Activated T-cell treated with anti-CD3 and anti-CD28 coated beads, Interleukin-2, amount 50 U/mL, for 24 hours (primary cell): ENCODE measurements around the gene ABCA13.

Experiments used
- DNase-seq: peaks from one replicate; pipeline ENCODE4 v3.0.0-alpha.2; 2020
- H3K27ac Mint-ChIP-seq: 2 replicates; pipeline ENCODE4 v1.8.0; 2020; ENCODE audit warnings: mild to moderate bottlenecking, mixed read lengths
- H3K27me3 Mint-ChIP-seq: 2 replicates; pipeline ENCODE4 v1.8.0; 2020; ENCODE audit warnings: mixed read lengths
- H3K36me3 Mint-ChIP-seq: 2 replicates; pipeline ENCODE4 v1.8.0; 2020; ENCODE audit warnings: low read depth, mixed read lengths
- H3K4me1 Mint-ChIP-seq: 2 replicates; pipeline ENCODE4 v1.8.0; 2020; ENCODE audit warnings: low read depth, mixed read lengths
- H3K4me3 Mint-ChIP-seq: 2 replicates; pipeline ENCODE4 v1.8.0; 2020; ENCODE audit warnings: mild to moderate bottlenecking, moderate library complexity, mixed read lengths
- H3K9me3 Mint-ChIP-seq: 2 replicates; pipeline ENCODE4 v1.8.0; 2020; ENCODE audit warnings: mixed read lengths

Gene ABCA13

DNA sequence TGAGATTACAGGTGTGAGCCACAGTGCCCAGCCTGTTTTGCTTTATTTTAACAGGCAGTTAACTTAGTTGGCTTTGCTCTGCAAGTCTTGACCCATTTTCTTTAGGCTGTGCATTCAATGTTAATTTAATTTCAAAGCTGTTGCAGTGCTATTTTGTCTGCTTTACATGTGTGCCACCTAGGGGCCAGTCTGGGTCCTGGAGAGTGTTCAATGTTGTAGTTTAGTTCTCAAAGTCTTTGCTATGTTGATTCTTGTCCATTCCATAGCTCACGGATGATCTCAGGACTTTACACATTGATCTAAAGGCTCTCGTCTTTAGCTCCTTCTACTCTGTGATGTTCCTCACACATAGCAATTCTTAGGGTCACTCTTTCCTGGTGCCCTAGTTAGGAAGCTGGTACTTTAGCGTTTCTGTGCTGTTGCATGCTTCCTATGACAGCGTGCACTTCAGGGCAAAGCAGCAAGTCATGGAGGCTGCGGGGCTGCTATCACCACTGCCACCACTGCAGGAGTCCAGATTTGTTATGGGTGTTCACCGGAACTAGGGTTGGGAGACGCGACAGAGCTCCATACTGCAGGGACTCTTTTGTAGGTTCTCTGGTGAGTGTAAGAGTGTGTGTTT lies 16.4 kb upstream of the ABCA13 start:
- peaks cover 21% of the 10 kb centered on the region for H3K27me3 Mint-ChIP-seq
- DNase-seq, result no peak
- H3K36me3 Mint-ChIP-seq, result no peaks in the 10 kb centered on the region

DNA sequence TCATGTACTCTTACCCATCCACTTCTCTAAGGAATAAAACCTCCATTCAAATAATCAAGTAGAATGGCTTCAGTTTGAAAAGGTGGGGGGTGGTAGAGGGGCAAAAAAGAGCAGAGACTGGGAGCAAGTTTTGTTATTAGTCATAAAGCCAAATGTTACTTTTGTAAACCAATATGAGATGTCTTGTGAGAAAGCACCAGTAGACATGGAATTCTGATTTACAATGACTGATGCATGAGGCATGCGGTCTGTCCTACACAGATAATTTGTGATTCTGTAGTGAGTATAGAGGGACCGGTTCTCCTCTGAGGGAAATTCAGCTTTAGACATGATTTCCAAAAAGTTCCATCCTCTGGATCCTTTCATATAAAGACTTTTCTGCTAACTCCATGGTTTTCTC lies 12.9 kb upstream of the ABCA13 start:
- no peaks in the 10 kb centered on the region for H3K4me1 Mint-ChIP-seq
- no peak overlapping the region for H3K27ac Mint-ChIP-seq
- DNase-seq, result no peak
- H3K4me3 Mint-ChIP-seq, result no peak overlapping the region
- H3K27me3 Mint-ChIP-seq, result peaks cover 38% of the 10 kb centered on the region
- H3K36me3 Mint-ChIP-seq, result no peaks in the 10 kb centered on the region
- H3K9me3 Mint-ChIP-seq, result peaks cover 6% of the 10 kb centered on the region

More for the DNA sequence above, 16.4 kb upstream of the ABCA13 start:
- Mint-ChIP-seq H3K27ac (no peak overlapping the region), H3K4me1 (no peaks in the 10 kb centered on the region), H3K4me3 (no peak overlapping the region), H3K9me3 (peaks cover 3% of the 10 kb centered on the region)

DNA sequence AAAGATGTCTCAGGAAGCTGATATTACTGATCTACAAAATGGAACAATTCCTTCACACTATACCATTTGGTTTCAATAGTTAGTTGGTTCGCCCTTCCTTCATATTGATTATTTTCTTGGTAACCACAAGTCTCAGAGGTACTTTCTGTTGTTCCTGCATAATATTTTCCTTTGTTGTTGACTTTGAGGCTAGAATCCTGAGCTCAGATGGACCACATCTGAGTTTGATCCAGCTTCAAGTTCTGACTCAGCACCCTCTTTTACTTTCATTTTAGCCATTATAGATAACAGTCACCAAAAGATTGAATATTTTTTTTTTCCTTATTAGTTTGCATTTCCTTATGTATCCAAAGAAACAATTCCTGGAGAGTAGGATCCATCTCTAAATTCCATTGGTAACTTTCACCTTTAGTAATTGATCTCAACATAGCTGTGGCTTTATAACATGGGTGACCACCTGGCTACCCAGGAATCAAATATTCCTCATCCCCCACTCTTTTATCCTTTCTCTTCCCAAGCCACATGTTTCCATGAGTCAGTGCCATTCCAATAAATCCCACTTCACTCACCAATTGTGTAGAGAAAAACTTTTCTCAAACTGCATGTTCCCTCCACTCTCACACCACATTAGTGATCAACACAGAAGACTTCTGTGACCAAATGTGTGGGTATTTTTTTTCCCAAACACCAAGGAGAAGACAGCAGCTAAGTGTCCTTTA lies 9.7 kb upstream of the ABCA13 start:
- Mint-ChIP-seq H3K4me1 (no peaks in the 10 kb centered on the region), H3K36me3 (no peaks in the 10 kb centered on the region), H3K27ac (no peak overlapping the region), H3K4me3 (no peak overlapping the region), H3K27me3 (peaks cover 46% of the 10 kb centered on the region), H3K9me3 (peaks cover 2% of the 10 kb centered on the region)
- DNase-seq, result no peak

DNA sequence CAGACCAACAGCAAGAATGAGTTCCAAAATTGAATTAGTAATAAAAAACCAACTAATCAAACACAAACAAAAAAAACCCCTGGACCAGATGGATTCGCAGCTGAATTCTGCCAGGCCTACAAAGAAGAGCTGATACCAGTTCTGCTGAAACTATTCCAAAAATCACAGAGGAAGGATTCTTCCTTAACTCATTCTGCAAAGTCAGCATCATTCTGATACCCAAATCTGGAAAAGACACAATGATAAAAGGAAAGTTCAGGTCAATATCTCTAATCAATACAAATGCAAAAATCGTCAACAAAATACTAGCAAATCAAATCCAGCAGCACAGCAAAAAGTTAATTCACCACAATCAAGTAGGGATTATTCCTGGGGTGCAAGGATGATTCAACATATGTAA lies 6.1 kb upstream of the ABCA13 start:
- Mint-ChIP-seq H3K27ac (no peak overlapping the region), H3K4me3 (no peak overlapping the region), H3K9me3 (peaks cover 2% of the 10 kb centered on the region), H3K36me3 (no peaks in the 10 kb centered on the region), H3K4me1 (no peaks in the 10 kb centered on the region), H3K27me3 (peaks cover 45% of the 10 kb centered on the region)
- no peak for DNase-seq

DNA sequence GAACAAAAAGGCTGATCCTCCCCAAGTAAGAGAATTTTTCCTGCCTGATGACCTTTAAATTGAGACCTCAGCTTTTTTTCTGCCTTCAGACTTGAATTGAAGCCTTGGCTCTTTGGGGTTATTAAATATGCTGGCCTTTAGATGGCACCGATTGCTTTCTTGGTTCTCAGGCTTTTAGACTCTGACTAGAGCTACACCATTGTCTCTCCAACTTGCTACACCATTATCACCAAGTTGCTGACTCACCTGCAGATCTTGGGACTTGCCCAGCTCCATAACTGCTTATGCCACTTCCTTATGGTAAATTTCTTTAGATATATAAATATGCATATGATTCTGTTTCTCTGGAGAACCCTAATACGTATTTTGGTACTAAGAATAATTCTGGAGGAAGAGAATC lies 3.1 kb upstream of the ABCA13 start:
- peaks cover 26% of the 10 kb centered on the region for H3K27me3 Mint-ChIP-seq
- DNase-seq, result no peak
- no peak overlapping the region for H3K27ac Mint-ChIP-seq
- no peak overlapping the region for H3K4me3 Mint-ChIP-seq
- H3K4me1 Mint-ChIP-seq, result no peaks in the 10 kb centered on the region
- H3K36me3 Mint-ChIP-seq, result no peaks in the 10 kb centered on the region
- H3K9me3 Mint-ChIP-seq, result no peaks in the 10 kb centered on the region

DNA sequence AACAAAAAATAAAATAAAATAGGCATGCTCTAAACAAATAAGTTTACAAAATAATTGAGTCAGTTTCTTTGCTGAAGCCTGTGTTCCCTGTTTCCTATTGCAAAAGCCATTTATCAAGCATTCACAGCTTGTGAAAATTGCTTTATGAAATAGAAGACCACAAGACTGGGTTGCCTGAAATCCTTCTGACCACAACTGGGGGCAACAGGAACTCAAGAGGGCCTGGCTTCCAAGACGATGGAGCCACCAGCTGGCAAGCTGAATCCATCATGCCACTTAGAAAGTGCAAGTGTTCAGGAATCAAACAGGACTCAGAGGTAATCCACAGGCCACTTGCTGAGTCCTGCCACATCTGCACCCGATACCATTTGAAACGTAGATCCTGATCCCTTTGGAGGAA lies 752 bp upstream of the ABCA13 start:
- DNase-seq, result no peak
- Mint-ChIP-seq H3K27me3 (peaks cover 12% of the 10 kb centered on the region), H3K27ac (no peak overlapping the region), H3K36me3 (no peaks in the 10 kb centered on the region), H3K4me3 (no peak overlapping the region), H3K4me1 (no peaks in the 10 kb centered on the region), H3K9me3 (no peaks in the 10 kb centered on the region)

DNA sequence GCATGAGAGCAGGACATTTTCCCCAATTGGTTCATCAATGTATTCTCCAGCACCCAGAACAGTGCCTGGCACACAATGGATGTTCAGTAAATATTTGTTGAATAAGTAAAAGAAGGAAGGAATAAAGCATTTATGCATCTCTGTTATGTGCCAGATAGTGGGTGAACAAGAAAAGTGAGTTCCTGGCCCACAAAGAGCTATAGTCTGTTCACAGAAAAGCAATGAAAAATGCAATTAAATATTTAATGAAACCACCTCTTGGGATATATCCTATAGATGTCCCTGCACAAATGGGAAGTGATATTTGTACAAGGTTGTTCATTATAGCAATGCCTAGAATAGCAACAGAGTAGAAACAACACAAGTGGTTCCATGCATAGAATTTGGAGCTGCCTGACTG lies 2.1 kb downstream of the ABCA13 start:
- H3K9me3 Mint-ChIP-seq, result no peaks in the 10 kb centered on the region
- H3K4me1 Mint-ChIP-seq, result no peaks in the 10 kb centered on the region
- H3K27me3 Mint-ChIP-seq, result peaks cover 8% of the 10 kb centered on the region
- H3K36me3 Mint-ChIP-seq, result no peaks in the 10 kb centered on the region
- H3K27ac Mint-ChIP-seq, result no peak overlapping the region
- DNase-seq, result no peak
- H3K4me3 Mint-ChIP-seq, result no peak overlapping the region

DNA sequence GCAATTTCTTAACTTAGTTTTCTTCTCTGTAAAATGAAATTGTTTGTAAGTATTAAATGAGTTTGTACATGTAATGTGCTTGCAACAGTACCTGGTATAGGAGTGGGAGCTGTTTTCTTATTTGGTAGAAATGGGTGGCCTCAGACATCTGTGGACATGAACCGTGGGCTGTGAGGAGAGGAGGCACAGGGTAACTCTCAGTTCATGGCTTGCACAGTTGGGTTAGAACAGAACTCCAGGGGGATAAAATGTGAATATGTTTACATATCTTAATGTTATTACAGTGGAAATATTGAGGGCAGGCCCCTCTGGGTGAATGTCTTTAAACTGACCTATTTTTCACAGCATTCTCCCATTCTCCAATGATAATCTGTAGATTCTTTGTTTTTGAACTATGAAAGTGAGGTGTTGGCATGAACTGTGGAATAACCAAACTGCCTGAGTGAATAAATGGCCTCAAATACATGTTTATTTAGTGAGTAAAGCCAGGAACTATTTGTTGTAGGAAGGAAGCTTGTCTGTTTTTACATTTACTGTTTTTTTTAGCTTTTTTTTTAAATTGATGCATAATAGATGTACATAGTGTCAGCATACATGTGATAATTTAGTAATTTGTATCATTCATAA lies 2.6 kb downstream of the ABCA13 start:
- peaks cover 8% of the 10 kb centered on the region for H3K27me3 Mint-ChIP-seq
- H3K4me1 Mint-ChIP-seq, result no peaks in the 10 kb centered on the region
- no peak for DNase-seq
- no peak overlapping the region for H3K27ac Mint-ChIP-seq
- no peak overlapping the region for H3K4me3 Mint-ChIP-seq
- H3K9me3 Mint-ChIP-seq, result no peaks in the 10 kb centered on the region
- no peaks in the 10 kb centered on the region for H3K36me3 Mint-ChIP-seq

DNA sequence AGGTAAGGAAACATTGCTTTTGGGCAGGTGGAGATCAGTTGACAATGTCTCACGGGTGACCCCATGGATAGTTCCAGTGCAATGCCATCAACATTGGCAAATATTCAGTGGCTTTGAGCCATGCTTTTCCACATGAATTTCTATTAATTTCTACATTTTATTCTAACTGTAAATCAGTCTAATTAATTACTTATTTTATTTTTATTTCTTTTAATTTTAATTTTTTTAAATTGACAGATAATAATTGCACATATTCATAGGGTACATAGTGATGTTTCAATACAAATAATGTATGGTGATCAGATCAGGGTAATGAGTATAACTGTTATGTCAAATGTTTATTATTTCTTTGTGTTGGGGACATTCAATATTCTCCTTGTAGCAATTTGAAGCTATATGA lies 3.8 kb downstream of the ABCA13 start:
- Mint-ChIP-seq H3K27ac (no peak overlapping the region), H3K36me3 (no peaks in the 10 kb centered on the region), H3K27me3 (no peaks in the 10 kb centered on the region), H3K4me1 (no peaks in the 10 kb centered on the region), H3K4me3 (no peak overlapping the region), H3K9me3 (no peaks in the 10 kb centered on the region)
- DNase-seq, result no peak

DNA sequence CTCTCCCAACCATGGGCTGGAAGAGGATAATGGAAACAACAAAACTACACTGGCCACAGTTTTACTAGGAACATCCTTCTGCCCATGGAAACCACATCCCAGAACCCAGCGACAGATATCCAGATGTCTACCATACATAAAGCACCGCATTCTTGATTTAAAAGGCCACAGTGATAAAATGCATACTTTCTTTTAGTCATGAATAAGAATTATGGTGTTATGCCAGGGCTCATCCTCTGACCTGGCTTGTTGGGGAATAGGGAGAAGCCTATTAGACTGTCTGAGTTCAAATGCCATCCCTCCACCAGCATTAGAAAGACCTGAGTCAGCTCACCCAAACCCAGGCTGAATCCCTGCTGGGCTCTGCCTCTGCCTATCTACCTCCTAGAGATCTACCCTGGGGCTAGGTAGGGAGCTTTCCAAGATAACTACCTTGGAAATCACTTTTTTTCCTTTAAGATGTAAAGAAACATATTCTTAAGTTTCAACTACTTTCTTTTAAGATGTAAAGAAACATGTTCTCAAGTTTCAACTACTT lies 5.2 kb downstream of the ABCA13 start:
- no peak for DNase-seq
- Mint-ChIP-seq H3K4me3 (no peak overlapping the region), H3K27ac (no peak overlapping the region), H3K4me1 (no peaks in the 10 kb centered on the region), H3K9me3 (no peaks in the 10 kb centered on the region), H3K27me3 (no peaks in the 10 kb centered on the region), H3K36me3 (no peaks in the 10 kb centered on the region)

DNA sequence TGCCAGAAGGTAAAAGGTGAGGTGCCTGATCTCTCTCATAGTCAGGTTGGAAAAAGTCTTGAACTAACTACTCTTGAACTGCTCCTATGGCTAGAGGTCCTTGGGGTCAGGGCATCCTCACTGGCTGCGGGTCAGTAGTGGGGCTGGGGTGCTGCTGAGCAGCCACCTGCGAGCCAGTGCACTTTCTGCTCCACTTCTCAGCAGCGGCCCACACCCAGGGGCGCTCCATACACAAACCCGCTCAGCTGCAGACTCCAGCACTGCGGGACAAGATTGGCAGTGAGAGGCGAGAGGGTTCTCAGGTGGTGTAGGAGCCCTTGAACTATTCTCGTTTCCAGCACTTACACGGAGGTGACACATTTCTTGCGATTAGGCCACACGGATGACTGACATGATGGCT lies 6.0 kb downstream of the ABCA13 start:
- no peak for DNase-seq
- H3K9me3 Mint-ChIP-seq, result no peaks in the 10 kb centered on the region
- no peak overlapping the region for H3K4me3 Mint-ChIP-seq
- no peaks in the 10 kb centered on the region for H3K4me1 Mint-ChIP-seq
- no peak overlapping the region for H3K27ac Mint-ChIP-seq
- H3K36me3 Mint-ChIP-seq, result no peaks in the 10 kb centered on the region
- no peaks in the 10 kb centered on the region for H3K27me3 Mint-ChIP-seq

DNA sequence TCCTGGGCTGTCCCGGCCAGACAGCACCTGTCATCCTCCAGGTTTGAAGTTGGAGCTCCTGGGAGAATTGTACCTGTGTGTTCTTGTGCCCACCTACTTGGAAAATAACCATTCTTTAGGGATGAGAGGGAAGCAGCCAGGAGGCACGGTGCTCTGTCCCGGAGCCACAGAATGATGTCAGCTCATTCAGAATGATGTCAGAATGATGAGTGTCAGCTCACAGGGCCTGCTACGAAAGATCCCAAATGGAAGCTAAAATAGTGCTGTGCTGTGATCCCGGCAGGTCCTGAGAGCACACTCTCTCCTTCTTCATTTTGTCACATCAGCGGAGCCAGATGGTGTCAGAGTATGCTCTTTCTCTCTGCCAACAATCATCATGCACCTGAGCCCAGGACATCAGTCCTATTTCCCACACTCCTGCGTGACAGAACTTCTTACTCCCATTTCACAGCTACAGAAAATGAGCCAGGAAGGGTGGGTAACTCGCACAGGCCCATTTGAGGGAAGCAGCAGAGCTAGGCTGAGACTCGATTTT lies 8.3 kb downstream of the ABCA13 start:
- no peaks in the 10 kb centered on the region for H3K9me3 Mint-ChIP-seq
- no peaks in the 10 kb centered on the region for H3K36me3 Mint-ChIP-seq
- DNase-seq, result no peak
- no peaks in the 10 kb centered on the region for H3K27me3 Mint-ChIP-seq
- no peak overlapping the region for H3K4me3 Mint-ChIP-seq
- no peak overlapping the region for H3K27ac Mint-ChIP-seq
- peaks cover 9% of the 10 kb centered on the region for H3K4me1 Mint-ChIP-seq

DNA sequence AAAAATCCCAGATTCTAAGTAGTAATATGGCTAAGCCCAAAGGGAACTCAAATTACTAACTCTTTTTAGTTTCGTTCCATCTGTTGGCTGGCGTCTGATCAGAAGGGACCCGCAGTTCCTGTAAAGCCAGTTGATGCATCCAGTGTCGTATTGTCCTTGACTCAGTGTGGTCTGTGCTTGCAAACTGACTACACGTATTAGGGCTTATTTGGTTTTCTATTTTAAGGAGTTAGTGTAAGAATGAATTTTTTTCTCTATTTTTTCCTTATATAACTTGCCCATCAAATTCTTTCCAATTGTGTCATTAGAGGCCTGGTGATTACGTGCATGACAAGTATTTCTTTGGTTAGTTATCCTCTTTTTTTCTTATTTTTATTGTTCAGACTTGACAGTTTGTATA lies 9.7 kb downstream of the ABCA13 start:
- Mint-ChIP-seq H3K4me3 (no peak overlapping the region), H3K27me3 (no peaks in the 10 kb centered on the region), H3K27ac (no peak overlapping the region), H3K9me3 (no peaks in the 10 kb centered on the region), H3K4me1 (peaks cover 9% of the 10 kb centered on the region), H3K36me3 (no peaks in the 10 kb centered on the region)
- no peak for DNase-seq

DNA sequence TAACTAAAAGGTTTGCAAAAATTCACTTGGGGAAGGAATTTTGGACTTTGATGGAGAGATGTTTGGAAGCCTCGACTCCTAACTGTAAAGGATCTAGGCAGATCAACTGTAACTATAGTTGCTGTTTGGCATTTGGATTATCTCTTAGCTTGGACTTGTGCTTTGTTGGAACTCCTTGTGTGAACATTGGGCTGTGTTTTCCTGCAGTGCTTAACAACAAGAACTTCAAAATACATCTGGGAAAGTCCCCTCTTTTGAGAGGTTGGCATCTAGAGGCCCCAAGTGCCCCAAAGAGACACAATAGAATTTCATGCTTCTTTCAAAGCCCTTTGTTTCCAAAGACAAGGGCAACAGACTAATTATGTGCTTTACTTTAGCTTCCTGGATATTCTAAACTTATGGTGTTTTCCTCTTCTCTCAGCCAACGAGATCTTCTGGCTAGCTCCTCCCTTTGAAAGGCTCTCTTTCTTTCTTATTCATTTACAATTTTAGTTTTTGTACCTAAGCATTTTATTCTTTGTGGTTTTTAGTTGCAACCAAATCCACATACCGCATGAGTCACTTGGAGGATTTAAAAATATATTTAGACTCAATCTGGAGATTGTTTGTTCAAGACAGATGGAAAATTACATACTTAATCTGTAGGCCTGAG lies 11.6 kb downstream of the ABCA13 start:
- H3K27me3 Mint-ChIP-seq, result peaks cover 2% of the 10 kb centered on the region
- DNase-seq, result no peak
- H3K36me3 Mint-ChIP-seq, result no peaks in the 10 kb centered on the region
- peaks cover 3% of the 10 kb centered on the region for H3K9me3 Mint-ChIP-seq
- no peak overlapping the region for H3K27ac Mint-ChIP-seq
- no peak overlapping the region for H3K4me3 Mint-ChIP-seq
- peaks cover 9% of the 10 kb centered on the region for H3K4me1 Mint-ChIP-seq
